ENCODE results near the gene EFNA1.

- TF ChIP-seq CTCF (IDR thresholded peaks at IDR 0.05), result no peak
- TF ChIP-seq, protein P1, sequence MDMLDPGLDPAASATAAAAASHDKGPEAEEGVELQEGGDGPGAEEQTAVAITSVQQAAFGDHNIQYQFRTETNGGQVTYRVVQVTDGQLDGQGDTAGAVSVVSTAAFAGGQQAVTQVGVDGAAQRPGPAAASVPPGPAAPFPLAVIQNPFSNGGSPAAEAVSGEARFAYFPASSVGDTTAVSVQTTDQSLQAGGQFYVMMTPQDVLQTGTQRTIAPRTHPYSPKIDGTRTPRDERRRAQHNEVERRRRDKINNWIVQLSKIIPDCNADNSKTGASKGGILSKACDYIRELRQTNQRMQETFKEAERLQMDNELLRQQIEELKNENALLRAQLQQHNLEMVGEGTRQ (CRISPR knock-in tag; IDR thresholded peaks at IDR 0.05), result no peak
- no peak for TF ChIP-seq PRDM15 (CRISPR knock-in tag; IDR thresholded peaks at IDR 0.05)
- TF ChIP-seq TEAD4 (CRISPR knock-in tag; IDR thresholded peaks at IDR 0.05), result no peak
- TF ChIP-seq MAX (CRISPR knock-in tag; IDR thresholded peaks at IDR 0.05), result no peak
- no peak for TF ChIP-seq NR2C2 (CRISPR knock-in tag; IDR thresholded peaks at IDR 0.05)
- TF ChIP-seq RELA (CRISPR knock-in tag; IDR thresholded peaks at IDR 0.05; ENCODE audit: borderline replicate concordance), result no peak
- TF ChIP-seq ATF2 (CRISPR knock-in tag; IDR thresholded peaks at IDR 0.05; ENCODE audit: borderline replicate concordance, low read depth), result no peak
- no peak for TF ChIP-seq ELF4 (CRISPR knock-in tag; IDR thresholded peaks at IDR 0.05; ENCODE audit: low read depth)
- no peak for TF ChIP-seq NR3C1 (CRISPR knock-in tag; conservative IDR thresholded peaks at IDR 0.05; ENCODE audit: low read depth)
- TF ChIP-seq ZNF416 (CRISPR knock-in tag; IDR thresholded peaks at IDR 0.05), result no peak
- TF ChIP-seq STAT6 (CRISPR knock-in tag; conservative IDR thresholded peaks at IDR 0.05; ENCODE audit: low read depth), result no peak
- TF ChIP-seq, protein P2, sequence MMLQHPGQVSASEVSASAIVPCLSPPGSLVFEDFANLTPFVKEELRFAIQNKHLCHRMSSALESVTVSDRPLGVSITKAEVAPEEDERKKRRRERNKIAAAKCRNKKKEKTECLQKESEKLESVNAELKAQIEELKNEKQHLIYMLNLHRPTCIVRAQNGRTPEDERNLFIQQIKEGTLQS (CRISPR knock-in tag; conservative IDR thresholded peaks at IDR 0.05), result no peak
Observed at GRCh38 chr1:155141749-155142148, 14.1 kb downstream of the EFNA1 start.

Data from WTC11 (cell line).